KOPT-K1 (cell line): ENCODE results near the gene RAB17.

Source experiments
- H3K27ac ChIP-seq: fragments of 200-600 bp; sonication (generic); 2 replicates; pipeline ENCODE4 v1.5.1; 2016; ENCODE audit warnings: antibody characterized with exemption, mild to moderate bottlenecking, low read depth, low read length; ENCODE audit not compliant: poor library complexity, severe bottlenecking
- H3K36me3 ChIP-seq: fragments of 200-600 bp; sonication (generic); 2 replicates; pipeline ENCODE4 v1.5.1; 2017; ENCODE audit warnings: antibody characterized with exemption, mild to moderate bottlenecking, low read length, moderate library complexity; ENCODE audit not compliant: insufficient read depth
- H3K9me3 ChIP-seq: fragments of 200-600 bp; sonication (generic); 2 replicates; pipeline ENCODE4 v1.5.1; 2017; ENCODE audit warnings: antibody characterized with exemption, low read length, mild to moderate bottlenecking; ENCODE audit not compliant: insufficient read depth, poor library complexity, severe bottlenecking

RAB17 gene

DNA sequence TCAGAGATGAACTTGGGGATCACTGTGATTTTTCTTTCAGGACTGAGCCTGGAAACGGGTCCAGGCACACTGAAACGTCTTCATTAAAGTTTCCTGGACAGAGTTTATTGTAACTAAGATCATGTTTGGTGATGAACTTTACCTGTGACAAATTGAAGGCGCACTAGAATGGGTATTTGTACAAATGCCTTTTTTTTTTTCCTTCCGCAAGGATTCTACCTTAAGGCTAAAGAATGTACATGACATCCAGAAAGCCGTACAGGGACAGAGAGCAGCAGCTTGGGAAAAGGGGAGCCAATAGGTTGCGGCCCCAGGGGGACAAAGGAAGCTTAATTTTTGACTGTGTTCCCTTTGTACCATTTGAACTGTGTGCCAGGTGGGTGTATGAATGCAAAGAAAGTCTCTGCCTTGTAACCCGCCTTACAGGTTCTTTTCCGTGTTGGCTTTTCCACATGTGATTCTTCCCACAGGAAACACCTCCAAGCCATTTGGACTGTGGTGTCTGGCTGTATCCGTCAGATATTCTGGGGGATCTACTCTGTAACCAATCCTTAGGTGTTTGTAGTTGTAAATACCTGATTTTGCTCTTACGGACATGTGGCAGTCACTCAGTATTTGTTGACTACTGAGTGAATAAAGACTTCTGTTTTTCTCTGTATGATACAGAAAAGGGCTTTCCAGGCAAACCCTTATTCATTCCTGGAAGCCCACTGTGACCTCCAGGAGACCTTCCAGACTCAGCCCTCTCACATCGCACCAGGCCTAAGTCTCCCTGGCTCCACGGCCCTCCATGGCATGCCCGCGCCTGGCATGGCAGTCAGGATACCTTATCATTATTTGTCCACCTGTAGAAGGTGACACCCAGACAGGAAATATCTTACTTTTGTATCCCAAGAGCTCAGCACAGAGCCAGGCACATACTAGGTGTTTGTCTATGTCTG lies 38.0 kb upstream of the RAB17 start:
- no peaks in the 10 kb centered on the region for H3K9me3 ChIP-seq
- H3K27ac ChIP-seq = no peak overlapping the region
- H3K36me3 ChIP-seq = no peaks in the 10 kb centered on the region

DNA sequence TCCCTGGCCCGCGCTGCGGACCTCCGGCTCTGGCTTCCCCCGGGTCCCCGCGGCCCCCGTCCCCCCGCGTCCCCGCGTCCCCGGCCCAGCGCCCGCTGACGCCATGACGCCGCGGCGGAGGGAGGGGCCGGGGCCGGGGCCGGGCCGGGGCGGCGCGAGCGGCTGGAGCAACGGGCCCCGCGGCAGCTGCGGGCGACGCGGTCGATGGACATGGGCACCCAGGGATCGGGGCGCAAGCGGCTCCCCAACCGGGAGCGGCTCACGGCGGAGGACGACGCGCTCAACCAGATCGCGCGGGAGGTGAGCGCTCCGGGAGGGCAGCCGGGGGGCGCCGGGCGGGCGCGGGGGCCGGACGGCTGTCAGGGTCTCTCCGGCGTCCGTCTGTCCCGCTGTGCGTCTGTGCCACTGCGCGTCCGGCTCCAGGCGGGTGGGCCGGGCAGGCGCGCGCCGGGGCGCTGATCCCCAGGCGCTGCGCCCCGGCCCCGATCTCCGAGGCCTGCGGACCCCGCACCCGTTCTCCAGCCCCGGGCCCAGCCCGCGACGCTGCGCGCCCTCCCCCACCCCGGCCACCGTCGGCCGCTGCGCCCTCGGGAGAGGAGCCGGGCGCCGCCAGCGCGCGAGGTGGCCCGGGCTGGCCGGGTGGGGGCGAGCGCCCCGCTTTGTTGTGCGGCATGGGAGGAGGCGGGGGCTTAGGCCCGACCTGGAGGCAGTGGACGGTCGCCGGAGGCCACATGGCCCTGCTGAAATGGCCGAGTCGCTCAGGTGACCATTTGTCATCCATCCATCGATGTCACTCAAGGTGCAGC lies 37.1 kb upstream of the RAB17 start, which contains the start of gene LRRFIP1:
Gene LRRFIP1, plus strand, starts transcription at position 147 of the 806 bp plus-strand sequence. Its CDS starts 58 bp downstream, at position 205.
- no peaks in the 10 kb centered on the region for H3K36me3 ChIP-seq
- H3K27ac ChIP-seq = no peak within 1 kb of the TSS
- no peaks in the 10 kb centered on the region for H3K9me3 ChIP-seq

DNA sequence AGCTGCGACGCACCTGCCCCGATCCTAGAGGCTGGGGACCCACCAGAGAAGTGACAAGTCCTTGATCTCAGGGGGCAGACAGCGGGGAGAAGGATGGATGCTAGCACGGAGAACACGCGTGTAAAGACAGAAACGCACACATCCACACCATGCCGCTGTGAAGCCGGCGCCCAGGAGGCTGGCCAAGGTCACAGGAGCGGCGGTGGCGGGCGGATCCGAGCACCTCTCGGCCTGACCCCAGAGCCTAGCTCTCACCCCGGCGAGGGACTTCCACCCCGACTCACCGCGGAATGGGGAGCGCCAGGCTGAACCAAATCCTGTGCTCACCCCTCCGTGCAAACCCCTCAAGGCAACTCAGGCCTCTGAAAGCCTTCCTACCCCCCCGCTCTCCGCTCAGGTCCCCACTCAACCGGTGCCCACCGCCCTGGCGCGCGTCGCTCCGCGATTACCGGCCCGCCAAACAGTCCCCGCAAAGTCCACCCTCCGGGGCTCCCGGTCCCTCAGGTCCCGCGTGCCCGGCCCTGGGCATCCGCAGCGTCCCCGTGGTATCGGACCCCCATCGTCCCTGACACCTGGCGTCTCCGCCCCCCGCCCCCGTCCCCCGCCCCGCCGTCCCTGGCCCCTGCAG lies 36.4 kb upstream of the RAB17 start:
- H3K36me3 ChIP-seq = no peaks in the 10 kb centered on the region
- no peaks in the 10 kb centered on the region for H3K9me3 ChIP-seq
- no peak overlapping the region for H3K27ac ChIP-seq

DNA sequence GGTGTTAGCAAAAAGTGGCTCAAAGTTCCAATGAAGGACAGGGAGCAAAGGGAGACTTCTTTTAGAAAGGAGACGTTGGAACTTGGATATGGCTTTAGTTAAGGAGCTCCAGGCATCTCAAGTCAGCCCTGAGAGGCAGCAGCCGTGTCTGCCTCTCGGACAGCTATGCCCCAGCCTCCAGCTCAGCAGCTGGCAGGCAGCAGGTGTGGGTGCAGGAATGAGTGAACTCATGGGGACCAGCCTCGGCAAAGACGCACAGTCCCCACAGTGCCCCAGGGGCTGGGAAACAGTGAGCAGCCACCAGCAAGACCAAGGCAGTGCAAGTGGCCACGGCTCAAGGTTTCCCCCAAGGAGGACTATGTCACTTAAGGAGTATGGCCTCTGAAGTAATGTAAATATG lies 35.2 kb upstream of the RAB17 start:
- Histone ChIP-seq H3K9me3 (no peaks in the 10 kb centered on the region), H3K36me3 (no peaks in the 10 kb centered on the region), H3K27ac (no peak overlapping the region)

DNA sequence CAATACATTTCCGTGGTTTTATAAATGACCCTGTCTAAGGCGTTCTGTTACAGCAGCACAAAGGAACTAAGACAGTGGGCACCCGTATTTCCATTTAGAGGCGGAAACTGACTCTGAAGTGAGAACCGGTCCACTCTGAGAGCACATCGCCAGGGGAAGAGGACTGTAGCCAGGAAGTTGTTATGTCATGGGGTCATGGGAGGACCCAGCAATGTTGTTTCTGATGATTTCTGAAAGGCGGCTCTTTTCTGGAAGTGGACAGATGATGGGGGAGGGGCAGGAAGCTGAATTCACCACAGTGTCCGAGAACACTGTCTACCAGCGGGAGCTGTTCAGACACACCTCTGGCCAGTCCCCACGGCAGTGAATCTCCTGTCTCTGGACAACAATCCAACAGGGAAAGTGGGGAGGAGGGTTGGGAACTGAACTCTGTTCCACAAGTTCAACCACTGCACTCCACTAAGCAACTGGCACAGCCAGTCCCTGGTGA lies 34.7 kb upstream of the RAB17 start:
- Histone ChIP-seq H3K36me3 (no peaks in the 10 kb centered on the region), H3K9me3 (no peaks in the 10 kb centered on the region), H3K27ac (no peak overlapping the region)

DNA sequence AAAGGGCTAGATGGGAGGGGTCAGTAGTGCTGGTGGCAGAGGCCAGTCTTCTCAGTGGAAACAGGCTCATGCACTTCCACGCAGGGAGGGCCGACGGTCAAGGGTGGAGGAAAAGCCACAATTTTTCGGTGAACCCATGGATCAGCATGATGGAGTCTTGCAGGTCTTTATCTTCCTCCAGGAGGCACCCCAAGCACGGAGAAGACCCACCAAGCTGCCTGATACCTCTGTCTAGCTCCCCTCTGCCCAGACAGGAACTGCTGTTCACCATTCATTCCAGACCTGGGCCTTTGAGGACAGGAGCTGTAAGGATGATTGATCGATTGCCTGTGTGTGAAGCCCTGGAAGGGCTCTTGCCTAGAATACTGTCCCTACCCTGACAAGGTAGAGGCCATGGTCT lies 34.0 kb upstream of the RAB17 start:
- Histone ChIP-seq H3K27ac (no peak overlapping the region), H3K36me3 (no peaks in the 10 kb centered on the region), H3K9me3 (no peaks in the 10 kb centered on the region)

DNA sequence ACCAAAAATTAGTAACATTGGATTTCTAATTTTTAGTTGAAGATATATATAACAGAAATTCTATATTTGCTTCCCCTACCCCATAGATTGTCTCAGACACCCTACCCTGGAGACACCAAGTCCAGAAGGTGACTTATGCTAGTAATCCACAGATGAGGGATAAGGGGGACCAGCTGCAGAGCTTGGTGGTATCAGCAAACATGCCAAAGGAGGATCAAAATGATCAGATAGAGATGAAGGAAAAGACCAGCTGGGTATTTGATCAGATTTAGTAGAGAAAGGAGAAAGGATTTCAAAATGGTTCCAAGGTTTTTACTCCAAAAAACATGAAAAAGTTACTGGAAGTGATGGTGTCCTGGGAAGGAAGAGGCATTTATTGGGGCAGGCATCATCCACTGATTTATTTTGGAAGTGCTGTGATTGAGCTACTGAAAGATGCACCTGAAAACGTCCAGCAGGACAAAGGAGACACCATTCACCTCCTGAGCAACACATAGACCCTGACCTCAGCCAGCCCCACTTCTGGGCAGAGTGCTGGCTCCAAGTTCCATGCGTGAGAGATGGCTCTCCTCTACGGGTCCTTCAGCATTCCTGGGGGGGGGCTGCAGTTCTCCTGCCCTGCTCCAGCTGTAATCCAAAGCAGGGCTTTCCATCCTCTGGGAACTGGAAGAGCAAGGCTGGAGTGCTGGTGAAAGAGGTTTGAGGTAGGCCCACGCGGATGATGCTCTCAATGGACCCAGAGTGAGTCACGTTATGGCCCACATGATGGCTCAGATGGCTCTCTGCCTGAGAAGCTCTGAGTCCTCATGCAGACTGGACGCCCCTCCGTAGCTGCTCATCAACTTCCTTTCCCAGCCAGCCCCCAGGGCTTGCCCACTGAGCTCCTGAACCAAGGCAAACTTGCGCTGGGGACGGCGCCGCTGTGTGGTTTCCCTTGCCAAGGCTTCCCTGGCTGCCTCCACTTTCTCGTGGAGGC lies 33.2 kb upstream of the RAB17 start:
- Histone ChIP-seq H3K27ac (no peak overlapping the region), H3K9me3 (no peaks in the 10 kb centered on the region), H3K36me3 (no peaks in the 10 kb centered on the region)

DNA sequence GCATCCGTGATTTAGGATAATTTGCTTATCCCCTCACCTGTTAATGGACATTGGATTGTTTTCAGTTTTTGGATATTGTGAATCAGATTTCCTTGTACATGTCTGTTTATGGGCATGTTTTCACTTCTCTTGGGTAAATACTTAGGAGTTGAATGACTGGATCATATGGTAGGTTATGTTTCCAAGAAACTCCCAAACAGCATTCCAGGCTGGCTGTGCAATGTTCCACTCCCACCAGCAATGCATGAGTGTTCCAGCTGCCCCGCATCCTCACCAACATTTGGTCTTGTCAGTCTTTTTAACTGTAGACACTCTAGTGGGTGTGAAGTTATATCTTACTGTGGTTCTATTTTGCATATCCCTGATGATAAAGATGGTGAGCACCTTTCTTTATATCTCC lies 27.9 kb upstream of the RAB17 start:
- H3K9me3 ChIP-seq = no peaks in the 10 kb centered on the region
- H3K36me3 ChIP-seq = no peaks in the 10 kb centered on the region
- H3K27ac ChIP-seq = no peak overlapping the region

DNA sequence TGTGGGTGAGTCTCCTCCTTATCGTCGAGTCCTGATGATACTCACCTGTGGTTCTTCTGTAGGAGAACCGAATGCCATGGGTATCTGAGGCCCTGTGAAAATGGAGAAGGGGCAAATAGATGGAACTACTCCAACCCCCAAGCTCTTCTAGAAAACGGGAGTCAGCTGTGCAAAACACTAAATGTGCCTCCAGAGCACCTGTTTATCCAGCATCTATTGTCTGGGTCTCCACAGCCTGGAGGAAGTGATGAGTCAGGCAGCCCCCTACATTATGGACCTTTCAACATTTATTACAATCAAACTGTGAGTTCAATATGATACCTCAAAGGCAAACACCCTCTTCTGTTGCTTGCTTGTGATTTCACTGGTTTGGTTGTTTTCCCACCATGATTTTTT lies 27.1 kb upstream of the RAB17 start:
- H3K36me3 ChIP-seq = no peaks in the 10 kb centered on the region
- no peak overlapping the region for H3K27ac ChIP-seq

DNA sequence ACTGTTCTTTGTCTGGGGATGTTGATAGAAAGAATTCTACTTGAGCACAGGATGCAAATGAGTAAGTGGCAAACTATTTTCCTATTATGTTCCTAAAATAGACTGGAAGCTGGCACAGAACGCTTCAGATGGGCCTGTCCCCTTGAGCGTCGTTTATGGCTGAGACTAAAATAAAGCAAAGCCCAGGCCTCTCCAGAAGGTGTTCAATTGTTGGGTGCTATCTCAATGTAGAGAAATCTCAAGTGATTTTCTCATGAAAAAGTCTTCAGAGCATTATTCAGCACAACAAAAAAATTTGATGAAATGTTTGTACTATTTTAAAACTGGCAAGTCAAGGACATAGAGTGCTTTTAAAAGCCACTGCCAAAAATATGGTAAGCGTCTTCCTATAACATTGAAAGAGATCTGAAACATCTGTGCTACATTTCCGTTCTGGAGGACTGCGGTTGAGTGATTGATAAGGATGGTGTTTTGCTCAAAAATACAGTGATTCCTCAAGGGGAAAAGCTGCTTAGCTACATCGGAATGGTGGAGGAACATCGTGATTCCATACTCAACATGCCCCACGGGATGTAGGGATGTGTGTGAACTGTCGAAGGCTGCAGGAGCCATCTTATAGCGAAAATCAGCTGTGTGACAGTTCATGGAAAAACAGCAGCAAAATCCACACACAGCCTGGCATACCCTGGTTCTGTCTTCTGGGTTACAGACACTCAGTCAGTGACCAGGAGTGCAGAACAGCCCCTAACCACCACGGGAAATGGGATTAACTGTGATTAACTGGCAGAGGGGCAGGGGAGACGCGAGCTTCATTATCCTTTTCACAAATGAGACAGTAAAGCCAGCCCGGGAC lies 26.4 kb upstream of the RAB17 start:
- H3K36me3 ChIP-seq = no peaks in the 10 kb centered on the region
- H3K9me3 ChIP-seq = no peaks in the 10 kb centered on the region
- H3K27ac ChIP-seq = no peak overlapping the region

More for the DNA sequence above, 27.1 kb upstream of the RAB17 start:
- H3K9me3 ChIP-seq = no peaks in the 10 kb centered on the region

DNA sequence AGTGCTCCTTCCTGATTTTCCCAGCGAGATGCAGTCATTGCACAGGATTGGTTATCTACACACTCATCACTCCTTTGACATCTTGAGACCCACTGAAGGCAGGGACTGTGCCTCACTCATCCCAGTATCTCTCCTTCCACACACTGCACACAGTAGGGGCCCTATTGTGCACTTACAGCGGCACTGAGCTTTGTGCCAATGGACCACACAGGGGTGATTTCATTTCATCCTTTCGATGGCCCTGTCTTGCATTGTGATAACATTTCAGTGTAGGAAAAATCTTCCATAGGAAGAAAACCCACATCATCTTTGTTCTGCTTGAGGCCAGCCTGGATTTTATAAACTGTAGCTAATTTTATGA lies 25.8 kb upstream of the RAB17 start:
- H3K9me3 ChIP-seq = no peaks in the 10 kb centered on the region
- H3K27ac ChIP-seq = no peak overlapping the region
- H3K36me3 ChIP-seq = no peaks in the 10 kb centered on the region

DNA sequence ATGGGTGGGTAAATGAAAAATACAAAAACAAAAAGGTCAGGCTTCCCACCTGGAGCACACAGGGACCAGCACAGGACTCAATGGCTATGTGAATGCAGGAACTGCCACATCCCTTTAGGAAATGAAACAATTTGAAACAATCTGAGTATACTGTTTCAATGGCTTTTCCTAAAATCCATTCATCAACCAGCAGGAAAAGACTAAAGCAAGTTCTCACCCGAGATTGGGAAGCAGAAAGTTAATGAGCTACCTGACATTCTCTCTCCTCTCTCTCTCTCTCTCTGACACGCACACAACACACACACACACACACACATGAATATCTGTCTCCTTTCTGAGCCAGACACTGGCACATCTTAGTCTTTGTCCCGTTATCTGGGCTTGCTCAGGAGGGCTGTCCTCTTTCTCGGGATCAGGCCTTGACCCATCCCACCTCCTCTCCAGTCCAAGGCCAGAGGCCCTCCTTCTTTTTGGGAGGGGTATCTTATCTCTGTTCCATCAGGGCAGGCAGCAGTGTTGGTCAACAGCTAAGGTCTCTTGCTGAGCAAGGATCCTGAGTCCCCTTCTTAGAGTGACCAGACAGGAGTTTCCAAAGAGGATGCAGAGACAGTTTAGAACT lies 25.2 kb upstream of the RAB17 start:
- Histone ChIP-seq H3K27ac (no peak overlapping the region), H3K36me3 (no peaks in the 10 kb centered on the region), H3K9me3 (no peaks in the 10 kb centered on the region)

DNA sequence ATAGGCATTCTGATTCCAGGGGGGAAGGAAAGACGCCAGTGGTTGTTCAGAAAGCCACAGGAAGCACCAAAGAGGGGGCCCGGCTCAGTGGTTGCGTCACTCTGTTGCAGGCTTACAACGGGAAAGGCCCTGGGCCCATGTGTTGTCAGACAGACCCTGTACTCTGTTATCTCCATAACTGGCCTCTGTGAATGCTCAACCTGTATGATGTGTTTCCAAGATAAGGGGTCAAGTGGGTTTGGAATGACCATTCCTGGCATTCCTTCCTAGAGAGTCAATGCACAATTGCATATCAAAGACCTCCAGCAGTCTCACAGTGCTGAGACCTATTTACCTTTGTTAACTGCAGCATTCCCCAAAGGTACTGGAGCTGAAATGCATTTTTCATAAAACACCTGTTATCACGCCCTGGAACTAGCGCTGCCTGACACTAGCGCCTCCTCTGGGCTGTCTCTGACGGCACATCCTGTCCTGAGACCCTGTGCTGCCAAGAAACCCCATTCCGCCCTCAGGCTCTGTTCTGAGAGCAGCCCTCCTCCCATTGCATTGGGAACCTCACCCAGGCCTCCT lies 23.7 kb upstream of the RAB17 start:
- H3K27ac ChIP-seq = no peak overlapping the region

More for the DNA sequence above, 23.7 kb upstream of the RAB17 start:
- no peaks in the 10 kb centered on the region for H3K9me3 ChIP-seq
- no peaks in the 10 kb centered on the region for H3K36me3 ChIP-seq
